Right atrium auricular region (tissue), 2 donors: ENCODE results near the gene CHMP2B. TPM values are rescaled to one million over a fixed set of nuclear protein-coding genes. Genes with fewer than 3 reads are reported as not detected.
"Not testable (repeated sequence)": the region's sequence is repeated elsewhere in the genome, so short reads cannot be mapped to it uniquely, and the experiment has no call there.

Experiments used
- DNase-seq: peaks from one replicate; pipeline ENCODE4 v3.0.0-alpha.2; 2019; ENCODE audit warnings: low spot score
- H3K27ac ChIP-seq, 2 donors: fragments of 200-600 bp; sonication (generic); 1 replicate in 1 of 2; 2 replicates in 1 of 2; pipeline ENCODE4 v1.5.1; 2016 to 2019
- H3K27me3 ChIP-seq, 2 donors: fragments of 200-600 bp; sonication (generic); one replicate each; pipeline versions ENCODE4 v1.5.1 to v1.6.0; 2017 to 2019
- H3K36me3 ChIP-seq: fragments of 200-600 bp; sonication (generic); one replicate; pipeline ENCODE4 v1.5.1; 2016
- H3K4me1 ChIP-seq, 2 donors: fragments of 200-600 bp; sonication (generic); one replicate each; pipeline versions ENCODE4 v1.5.1 to v1.6.0; 2017 to 2019
- H3K4me3 ChIP-seq, 2 donors: fragments of 200-600 bp; sonication (generic); 1 replicate in 1 of 2; 2 replicates in 1 of 2; pipeline ENCODE4 v1.5.1; 2017 to 2019; ENCODE audit warnings: mild to moderate bottlenecking in 1 of 2, moderate library complexity in 1 of 2
- H3K9me3 ChIP-seq, 2 donors: fragments of 200-600 bp; sonication (generic); one replicate each; pipeline ENCODE4 v1.5.1; 2019
- microRNA-seq, 2 donors: library from miRNA; unstranded; fragments of <30 nt; microRNA quantifications; one replicate each; pipeline ENCODE4, GENCODE V29; 2016 to 2017; ENCODE audit warnings: borderline number of aligned reads in 2 of 2, borderline replicate concordance in 1 of 2
- total RNA-seq, 2 donors: library from RNA; depleted of rRNA; stranded (reverse); fragments of >200 nt; gene quantifications; one replicate each; pipeline ENCODE4 v1.1.0, GENCODE V29; 2016
- TF ChIP-seq, protein P1 (sequence below), 2 donors: fragments of 200-600 bp; sonication (generic); IDR thresholded peaks; one replicate each; pipeline ENCODE4 v1.5.1; 2019; ENCODE audit warnings: antibody characterized with exemption in 2 of 2

The CHMP2B gene
- total RNA-seq, 2 donors from 2014 or later, result 30.7 to 32.4 TPM

- no peak overlapping the region for H3K4me3 ChIP-seq
- no peaks in the 10 kb centered on the region for H3K27me3 ChIP-seq
- TF ChIP-seq, protein P1, sequence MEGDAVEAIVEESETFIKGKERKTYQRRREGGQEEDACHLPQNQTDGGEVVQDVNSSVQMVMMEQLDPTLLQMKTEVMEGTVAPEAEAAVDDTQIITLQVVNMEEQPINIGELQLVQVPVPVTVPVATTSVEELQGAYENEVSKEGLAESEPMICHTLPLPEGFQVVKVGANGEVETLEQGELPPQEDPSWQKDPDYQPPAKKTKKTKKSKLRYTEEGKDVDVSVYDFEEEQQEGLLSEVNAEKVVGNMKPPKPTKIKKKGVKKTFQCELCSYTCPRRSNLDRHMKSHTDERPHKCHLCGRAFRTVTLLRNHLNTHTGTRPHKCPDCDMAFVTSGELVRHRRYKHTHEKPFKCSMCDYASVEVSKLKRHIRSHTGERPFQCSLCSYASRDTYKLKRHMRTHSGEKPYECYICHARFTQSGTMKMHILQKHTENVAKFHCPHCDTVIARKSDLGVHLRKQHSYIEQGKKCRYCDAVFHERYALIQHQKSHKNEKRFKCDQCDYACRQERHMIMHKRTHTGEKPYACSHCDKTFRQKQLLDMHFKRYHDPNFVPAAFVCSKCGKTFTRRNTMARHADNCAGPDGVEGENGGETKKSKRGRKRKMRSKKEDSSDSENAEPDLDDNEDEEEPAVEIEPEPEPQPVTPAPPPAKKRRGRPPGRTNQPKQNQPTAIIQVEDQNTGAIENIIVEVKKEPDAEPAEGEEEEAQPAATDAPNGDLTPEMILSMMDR (IDR thresholded peaks at IDR 0.05), result no peak
- H3K27ac ChIP-seq, result no peak overlapping the region
- H3K36me3 ChIP-seq, result no peaks in the 10 kb centered on the region
- no peaks in the 10 kb centered on the region for H3K9me3 ChIP-seq
- DNase-seq, result no peak
- no peaks in the 10 kb centered on the region for H3K4me1 ChIP-seq
Measured at GRCh38 chr3:87287011-87287410, 59.9 kb downstream of the CHMP2B start.

DNA sequence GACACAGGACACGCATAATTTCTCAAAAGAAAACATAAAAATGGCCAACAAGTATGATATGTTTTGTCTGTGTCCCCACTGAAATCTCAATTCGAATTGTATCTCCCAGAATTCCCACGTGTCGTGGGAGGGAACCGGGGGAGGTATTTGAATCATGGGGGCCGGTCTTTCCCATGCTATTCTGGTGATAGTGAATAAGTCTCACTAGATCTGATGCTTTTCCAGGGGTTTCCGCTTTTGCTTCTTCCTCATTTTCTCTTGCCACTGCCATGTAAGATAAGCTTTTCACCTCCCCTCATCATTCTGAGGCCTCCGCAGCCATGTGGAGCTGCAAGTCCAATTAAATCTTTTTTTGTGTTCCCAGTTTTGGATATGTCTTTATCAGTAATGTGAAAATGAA, 61.3 kb downstream of the CHMP2B start:
- H3K4me1 ChIP-seq, result no peaks in the 10 kb centered on the region
- H3K4me3 ChIP-seq, result no peak overlapping the region
- no peaks in the 10 kb centered on the region for H3K27me3 ChIP-seq
- DNase-seq, result no peak
- no peak overlapping the region for H3K27ac ChIP-seq
- H3K9me3 ChIP-seq, result no peaks in the 10 kb centered on the region
- TF ChIP-seq, protein P1 (IDR thresholded peaks at IDR 0.05), result no peak
- H3K36me3 ChIP-seq, result no peaks in the 10 kb centered on the region

DNA sequence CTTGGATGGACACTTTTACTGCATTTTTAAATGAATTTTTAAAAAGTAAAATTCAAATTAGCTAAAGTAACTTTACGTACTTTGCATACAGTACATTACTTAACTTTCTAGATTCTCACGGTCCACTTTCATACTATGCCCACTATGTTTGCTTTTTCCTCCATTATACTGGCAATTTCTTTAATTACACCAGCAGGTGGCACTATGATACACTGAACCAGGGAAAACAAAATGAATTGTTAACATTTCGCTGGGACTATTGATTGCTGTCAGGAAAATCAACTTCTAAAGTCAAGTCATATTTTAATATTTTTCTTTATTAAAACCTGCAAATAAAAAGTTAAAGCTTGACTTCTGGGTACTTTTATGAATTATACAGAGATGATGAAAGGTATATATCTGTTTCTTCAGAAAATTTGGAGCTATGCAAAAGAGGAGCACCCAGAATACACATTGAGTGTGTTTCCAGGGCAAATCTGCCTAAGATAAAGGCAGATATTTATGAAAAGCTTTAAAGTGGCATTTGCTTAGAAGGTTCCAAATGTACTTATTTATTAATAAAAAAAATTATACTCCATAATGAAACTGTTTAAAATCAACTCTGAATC, 71.1 kb downstream of the CHMP2B start:
- H3K9me3 ChIP-seq, result no peaks in the 10 kb centered on the region
- TF ChIP-seq, protein P1 (IDR thresholded peaks at IDR 0.05), result peak; percentile 35 to 75
- DNase-seq, result no peak
- no peaks in the 10 kb centered on the region for H3K4me1 ChIP-seq
- no peak overlapping the region for H3K27ac ChIP-seq
- no peaks in the 10 kb centered on the region for H3K36me3 ChIP-seq
- no peak overlapping the region for H3K4me3 ChIP-seq
- no peaks in the 10 kb centered on the region for H3K27me3 ChIP-seq

DNA sequence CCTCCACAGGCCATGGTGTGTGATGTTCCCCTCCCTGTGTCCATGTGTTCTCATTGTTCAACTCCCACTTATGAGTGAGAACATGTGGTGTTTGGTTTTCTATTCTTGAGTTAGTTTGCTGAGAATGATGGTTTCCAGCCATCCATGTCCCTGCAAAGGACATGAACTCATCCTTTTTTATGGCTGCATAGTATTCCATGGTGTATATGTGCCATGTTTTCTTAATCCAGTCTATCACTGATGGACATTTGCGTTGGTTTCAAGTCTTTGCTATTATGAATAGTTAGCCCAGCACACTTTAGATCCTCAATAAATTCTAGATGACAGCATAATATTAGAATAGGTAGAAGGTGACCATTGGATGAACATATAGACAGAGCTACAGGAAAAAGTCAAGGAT, 77.9 kb downstream of the CHMP2B start:
- DNase-seq, H3K27ac ChIP-seq, H3K27me3 ChIP-seq, H3K4me3 ChIP-seq, H3K4me1 ChIP-seq, H3K36me3 ChIP-seq, H3K9me3 ChIP-seq: not testable (repeated sequence)

Small RNAs within 50 kb of the gene (microRNA-seq; reads per million reads assigned to microRNA genes)
- gene MIR4795, result 0 reads per million in 2 donors

Other genes starting within 250 kb of the CHMP2B start
- 10 to 100 TPM; 13.0 to 32.4 TPM for gene VGLL3, start 236.2 kb upstream of the CHMP2B start, total RNA-seq
- gene POU1F1, start 49.3 kb downstream of the CHMP2B start, total RNA-seq, result not detected